G401 (cell line): ENCODE results near the gene PPP1R14C. TPM values are rescaled to one million over a fixed set of nuclear protein-coding genes. Genes with fewer than 3 reads are reported as not detected.

Experiments
- DNase-seq: peaks from one replicate; pipeline ENCODE4 v3.0.0-alpha.2; 2015; ENCODE audit warnings: low spot score
- in situ Hi-C: cut with HindIII; loops from 2 replicates; pipeline ENCODE4 v1.10.0; 2016; ENCODE audit warnings: low sequenced_read_pairs, mixed read lengths
- total RNA-seq: library from RNA; depleted of rRNA; stranded (reverse); fragments of >200 nt; shearing (Covaris generic); gene quantifications from 2 replicates; pipeline ENCODE4 v1.2.3, GENCODE V29; 2014

The PPP1R14C gene
- total RNA-seq, 1 experiment from 2014 or later, result not detected

DNA sequence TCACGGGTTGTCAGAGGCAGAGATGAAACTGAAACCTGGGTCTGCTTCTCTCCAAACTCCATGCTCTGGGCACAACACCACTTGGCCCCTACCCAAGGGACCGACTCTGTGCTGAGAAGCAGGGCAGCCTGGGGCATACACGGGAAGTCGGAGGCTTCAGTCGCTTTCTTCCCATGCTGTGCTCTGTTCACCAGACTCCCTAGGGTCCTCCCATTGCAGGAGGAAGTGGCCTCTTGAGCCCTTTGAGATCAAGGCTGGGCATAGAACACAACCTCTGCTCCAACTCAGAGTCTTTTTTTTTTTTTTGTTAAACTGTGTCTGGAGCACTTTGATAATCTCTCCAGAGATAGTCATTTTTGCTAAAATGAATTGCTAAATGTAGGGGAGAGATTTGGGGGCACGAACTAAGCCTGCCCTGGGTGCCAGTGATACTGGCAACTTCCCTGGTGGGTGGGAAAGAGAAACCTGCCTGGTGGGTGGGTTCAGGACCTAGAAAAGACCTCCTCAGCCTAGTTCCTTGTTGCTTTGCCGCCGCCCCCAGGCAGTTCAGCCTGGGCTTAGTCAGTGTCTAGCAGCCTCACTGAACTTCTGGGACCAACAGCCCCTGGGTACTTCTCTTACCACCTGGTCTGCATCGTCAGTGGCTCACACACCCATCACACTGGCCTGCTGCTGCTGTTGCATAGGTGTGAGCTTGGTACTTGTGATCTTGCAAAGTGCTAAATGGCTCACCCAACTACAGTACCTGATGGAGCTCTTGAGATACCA is 62.0 kb downstream of the PPP1R14C start:
- DNase-seq, result no peak
- in situ Hi-C loops, result no loop called here

DNA sequence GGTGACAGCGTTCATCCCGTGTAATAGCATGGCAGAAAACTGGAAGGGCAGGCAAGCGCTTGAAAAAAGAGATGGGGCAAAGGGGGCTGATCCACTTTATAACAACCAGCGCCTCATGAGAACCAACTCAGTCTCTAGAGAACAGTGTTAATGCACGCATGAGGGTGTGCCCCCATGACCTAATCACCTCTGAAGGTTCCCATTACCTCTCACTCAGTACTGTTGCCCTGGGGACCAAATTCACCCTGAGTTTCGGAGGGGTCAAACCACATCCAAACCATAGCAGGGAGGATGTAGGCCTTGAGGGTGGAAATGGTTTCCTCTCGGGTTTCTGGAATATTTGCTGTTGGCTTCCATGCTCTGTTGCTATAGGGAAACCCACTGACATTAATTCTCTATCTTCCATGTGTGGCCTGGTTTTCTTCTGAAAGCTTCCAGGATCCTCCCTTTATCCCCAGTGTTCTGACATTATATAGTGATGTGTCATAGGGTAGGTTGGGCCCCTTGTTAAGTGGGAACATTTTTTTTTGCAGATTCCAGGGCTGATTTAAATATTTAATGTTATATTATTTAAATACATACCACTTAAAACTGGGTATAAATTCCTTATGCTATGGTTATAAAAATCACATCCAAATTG is 65.2 kb downstream of the PPP1R14C start:
- in situ Hi-C loops, result no loop called here
- DNase-seq, result no peak

DNA sequence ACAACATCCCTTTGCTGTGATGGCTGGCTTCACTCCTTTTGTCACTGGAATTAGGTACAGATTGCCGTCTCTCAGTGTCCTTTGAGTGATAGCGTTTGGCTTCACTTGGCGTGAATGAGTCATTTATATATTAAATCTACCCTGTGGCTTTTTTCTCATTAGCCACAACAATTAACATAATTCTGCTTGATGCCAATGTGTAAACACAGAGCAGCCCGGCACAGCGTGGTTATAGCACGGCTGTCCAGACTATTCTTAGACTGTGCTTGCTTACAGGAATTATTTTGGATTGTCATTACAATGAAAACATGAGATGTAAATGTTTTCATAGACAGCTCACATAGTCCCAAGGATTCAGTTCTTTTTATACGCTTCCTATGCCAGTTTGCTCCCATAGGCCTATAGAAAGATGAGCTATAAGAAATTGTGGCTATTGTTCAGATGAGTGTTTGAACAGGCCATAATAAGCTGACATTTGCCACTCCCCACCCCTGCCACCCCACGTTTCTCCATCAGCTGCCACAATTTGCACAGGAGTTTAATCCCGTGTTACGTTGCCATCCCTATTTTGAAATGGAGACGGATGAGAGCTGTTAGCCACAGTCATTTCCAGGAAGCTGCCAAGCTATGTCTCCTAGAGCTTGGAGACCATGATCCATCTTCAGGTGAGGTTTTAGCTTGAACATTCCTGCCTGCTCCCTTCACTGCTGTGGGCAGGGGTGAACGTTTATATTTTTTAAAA is 65.9 kb downstream of the PPP1R14C start:
- peak; percentile 84 for DNase-seq
- in situ Hi-C loops, result no loop called here

DNA sequence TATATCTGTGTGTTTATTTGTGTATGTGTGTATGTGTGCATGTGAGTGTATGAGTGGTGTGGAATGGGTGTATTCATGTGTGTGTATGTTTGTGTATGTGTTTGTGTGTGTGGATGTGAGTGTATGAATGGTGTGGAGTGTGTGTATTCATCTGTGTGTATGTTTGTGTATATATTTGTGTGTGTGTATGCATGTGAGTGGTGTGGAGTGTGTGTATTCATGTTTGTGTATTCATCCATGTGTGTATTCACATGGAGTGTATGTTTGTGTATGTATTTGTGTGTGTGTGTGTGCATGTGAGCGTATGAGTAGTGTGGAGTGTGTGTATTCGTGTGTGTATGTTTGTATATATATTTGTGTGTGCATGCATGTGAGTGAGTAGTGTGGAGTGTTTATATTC is 66.6 kb downstream of the PPP1R14C start:
- in situ Hi-C loops, result no loop called here
- DNase-seq, result no peak

GRCh38 chr6:150211700-150212511 is 69.1 kb downstream of the PPP1R14C start:
- in situ Hi-C loops, result no loop called here
- no peak for DNase-seq

DNA sequence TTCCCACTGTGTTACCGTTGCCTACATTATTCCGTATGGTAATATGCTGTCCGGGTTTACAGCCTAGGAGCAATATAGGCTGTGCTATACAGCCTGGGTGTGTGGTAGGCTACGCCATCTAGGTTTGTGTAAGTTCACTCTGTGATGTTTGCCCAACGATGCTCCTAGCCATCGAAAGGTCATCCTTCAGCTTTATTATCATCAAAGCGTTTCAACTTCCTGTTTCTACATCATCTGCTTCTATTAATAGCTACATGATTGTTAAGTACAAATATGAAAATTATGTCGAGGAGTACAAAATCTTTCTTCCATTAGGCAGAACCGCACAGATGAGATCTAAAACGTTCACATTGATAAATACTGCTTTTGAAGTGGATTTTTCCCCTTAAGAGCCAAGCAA is 69.9 kb downstream of the PPP1R14C start:
- in situ Hi-C loops, result no loop called here
- DNase-seq, result no peak

- no peak for DNase-seq
- in situ Hi-C loops, result no loop called here
These were observed 70.5 kb downstream of the PPP1R14C start for GRCh38 chr6:150213301-150213700.

GRCh38 chr6:150214310-150214709 is 71.5 kb downstream of the PPP1R14C start:
- in situ Hi-C loops, result no loop called here
- no peak for DNase-seq

- DNase-seq, result no peak
- in situ Hi-C loops, result no loop called here
These were observed 78.0 kb downstream of the PPP1R14C start for GRCh38 chr6:150220634-150221551.

- in situ Hi-C loops, result no loop called here
- no peak for DNase-seq
These were observed 82.0 kb downstream of the PPP1R14C start for GRCh38 chr6:150224820-150225219.

DNA sequence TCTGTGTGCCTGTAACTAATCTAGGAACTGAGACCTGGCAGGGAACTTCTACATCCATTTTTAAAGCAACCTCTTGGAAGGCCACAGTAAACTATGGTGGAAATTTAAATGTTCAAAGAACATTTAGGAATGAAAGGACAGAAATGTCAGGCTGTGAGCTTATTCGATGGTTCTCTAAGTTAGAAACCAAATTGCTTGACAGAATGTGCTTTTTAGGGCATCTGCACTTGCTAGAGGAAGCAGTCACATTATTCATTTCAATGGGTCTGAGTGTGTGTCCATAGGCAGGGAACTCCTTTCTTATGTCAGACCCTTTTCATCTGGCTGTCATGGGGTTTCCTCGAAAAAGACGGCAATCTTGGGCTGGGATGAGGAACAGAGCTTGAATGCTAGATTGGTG is 84.4 kb downstream of the PPP1R14C start:
- DNase-seq, result no peak
- in situ Hi-C loops, result no loop called here

DNA sequence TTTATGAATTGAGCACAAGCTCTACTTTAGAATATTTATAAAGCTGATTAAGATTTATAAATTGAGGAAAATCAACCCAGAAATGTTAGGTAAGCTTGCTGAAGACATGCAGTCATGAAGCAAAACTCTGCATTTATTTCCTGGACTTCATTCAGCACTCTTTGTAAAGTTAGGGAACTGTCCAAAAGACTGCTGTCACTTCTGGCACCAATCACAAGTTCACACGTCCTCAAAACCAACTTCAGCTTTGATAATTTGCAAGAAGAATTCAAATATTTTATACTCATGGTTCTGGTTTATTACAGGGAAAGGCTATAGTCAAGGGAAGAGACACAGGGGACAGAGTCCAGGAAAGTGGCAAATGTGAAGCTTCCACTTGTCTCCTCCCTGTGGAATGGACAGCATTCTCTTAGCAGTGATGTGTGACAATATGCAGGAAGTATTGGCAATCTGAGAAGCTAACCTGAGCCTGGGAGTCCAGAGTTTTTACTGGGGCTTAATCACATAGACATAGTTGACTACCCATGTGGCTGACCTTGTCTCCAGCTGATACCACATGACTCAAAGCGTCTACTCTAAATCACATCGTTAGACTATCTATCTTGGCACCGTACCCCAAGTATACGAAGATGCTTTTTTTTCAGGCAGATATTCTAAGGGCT is 85.4 kb downstream of the PPP1R14C start:
- DNase-seq, result no peak
- in situ Hi-C loops, result no loop called here

DNA sequence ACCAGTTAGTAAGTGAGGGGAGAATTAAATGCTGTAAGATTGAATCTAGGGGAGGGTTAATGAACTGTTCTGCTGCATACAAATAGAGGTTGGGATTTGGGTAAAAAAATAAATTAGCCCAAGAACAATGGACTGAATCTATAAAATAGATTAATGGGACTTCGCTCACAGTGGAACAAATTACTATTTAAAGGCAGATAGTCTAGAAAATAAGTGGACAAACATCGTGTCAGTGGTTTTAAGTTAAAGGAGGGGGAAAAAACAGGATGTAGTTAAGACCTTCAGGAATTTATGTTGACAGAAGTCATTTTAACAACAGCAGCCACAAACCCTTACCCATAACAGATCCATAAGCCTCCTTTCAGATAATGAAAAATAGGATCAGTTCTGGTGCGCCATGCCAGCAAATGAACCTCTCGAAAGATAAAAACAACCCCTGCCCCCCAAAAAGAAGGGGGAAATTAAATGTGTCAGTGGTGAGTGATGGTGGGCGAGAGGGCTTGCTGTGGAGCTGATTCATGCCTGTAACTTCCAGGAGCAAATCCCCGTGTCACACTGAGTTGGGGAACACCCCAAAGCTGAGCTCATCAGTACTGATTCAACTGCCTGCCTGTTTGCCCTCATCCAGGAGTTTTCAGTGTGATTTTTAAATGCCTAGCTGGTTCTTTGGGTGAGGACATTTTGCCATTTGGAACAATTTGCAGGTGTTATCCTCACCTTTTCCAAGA is 86.8 kb downstream of the PPP1R14C start:
- in situ Hi-C loops, result no loop called here
- no peak for DNase-seq

GRCh38 chr6:150230164-150230561 is 87.3 kb downstream of the PPP1R14C start:
- in situ Hi-C loops, result no loop called here
- DNase-seq, result peak; percentile 33

GRCh38 chr6:150230832-150231524 is 88.1 kb downstream of the PPP1R14C start:
- DNase-seq, result peak; percentile 52
- in situ Hi-C loops, result no loop called here

DNA sequence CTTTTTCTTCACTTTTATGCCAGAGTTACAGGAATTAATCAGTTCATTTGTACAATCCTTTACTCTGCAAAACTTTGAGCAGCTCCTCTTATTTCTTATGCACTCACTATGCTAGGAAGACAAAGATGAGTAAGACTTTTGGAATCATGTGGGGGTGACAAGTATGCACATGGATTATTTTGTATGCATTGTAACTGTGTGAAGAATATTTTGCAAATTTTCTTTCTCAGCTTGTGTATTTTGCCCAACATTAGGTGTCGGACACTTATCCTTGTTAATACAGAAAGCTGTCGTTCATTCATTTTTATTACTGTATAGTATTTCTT is 88.6 kb downstream of the PPP1R14C start:
- no peak for DNase-seq
- in situ Hi-C loops, result no loop called here

- in situ Hi-C loops, result no loop called here
- no peak for DNase-seq
These were observed 91.0 kb downstream of the PPP1R14C start for GRCh38 chr6:150233843-150234269.
